Panc1 (cell line): ENCODE results near the gene CEND1. TPM values are rescaled to one million over a fixed set of nuclear protein-coding genes. Genes with fewer than 3 reads are reported as not detected.

Experiments used
- ATAC-seq: fragments of 200-7000 bp; cut with Tn5 transposase; 2 replicates; pipeline ENCODE4 v1.9.1; 2020; ENCODE audit warnings: mild to moderate bottlenecking, moderate library complexity
- BruUV-seq: library from RNA; stranded (reverse); fragments of 400-500 nt; replicated peaks from 2 replicates; lab custom pipeline; 2021; lab: Mats Ljungman, UMichigan
- CTCF ChIA-PET: fragments of 300-600 bp; sonication (Branson Sonifier 250); formaldehyde crosslinking; loops from one replicate; lab custom pipeline; 2022; ENCODE audit warnings: antibody characterized with exemption; lab: Charles Lee
- POLR2A ChIA-PET: fragments of 300-600 bp; sonication (Branson Sonifier 250); formaldehyde crosslinking; loops from one replicate; lab custom pipeline; 2022; ENCODE audit warnings: antibody characterized with exemption; lab: Charles Lee
- DNase-seq: peaks from one replicate; pipeline ENCODE4 v3.0.0-alpha.2; 2010; ENCODE audit warnings: low read depth, low spot score
- H3K27ac ChIP-seq: 2 replicates; pipeline ENCODE4 v1.5.1; 2011; ENCODE audit warnings: mild to moderate bottlenecking, low read length, inconsistent platforms
- H3K27me3 ChIP-seq: fragments of 200-500 bp; sonication (Bioruptor generic); 2 replicates; pipeline ENCODE4 v1.6.0; 2014; ENCODE audit warnings: low read length, inconsistent platforms; ENCODE audit not compliant: control insufficient read depth, insufficient read depth
- H3K36me3 ChIP-seq: fragments of 200-500 bp; sonication (Bioruptor generic); 2 replicates; pipeline ENCODE4 v1.5.1; 2014; ENCODE audit warnings: inconsistent platforms, mild to moderate bottlenecking, low read length, moderate library complexity; ENCODE audit not compliant: control insufficient read depth, insufficient read depth
- H3K4me1 ChIP-seq: 2 replicates; pipeline ENCODE4 v1.5.1; 2011; ENCODE audit warnings: inconsistent platforms, mild to moderate bottlenecking, low read length, moderate library complexity; ENCODE audit not compliant: control insufficient read depth, insufficient read depth
- H3K4me3 ChIP-seq, 2 experiments: 2 replicates each; pipeline ENCODE4 v1.5.1; 2011 to 2012; ENCODE audit warnings: low read depth in 2 of 2, low read length in 2 of 2, mild to moderate bottlenecking in 2 of 2, inconsistent platforms in 1 of 2, moderate library complexity in 1 of 2
- H3K9me3 ChIP-seq: fragments of 200-500 bp; sonication (Bioruptor generic); 2 replicates; pipeline ENCODE4 v1.5.1; 2014; ENCODE audit warnings: low read depth, mild to moderate bottlenecking, inconsistent platforms, low read length, moderate library complexity; ENCODE audit not compliant: control insufficient read depth, insufficient read depth
- CTCF ChIP-seq: fragments of 450-650 bp; IDR thresholded peaks from 2 replicates; pipeline ENCODE4 v1.5.1; 2017; ENCODE audit warnings: mild to moderate bottlenecking
- POLR2AphosphoS5 ChIP-seq: IDR thresholded peaks from 2 replicates; pipeline ENCODE4 v1.6.1; 2012; ENCODE audit warnings: mild to moderate bottlenecking, low read depth, low read length, moderate library complexity
- REST ChIP-seq, 2 experiments: IDR thresholded peaks; 2 replicates each; pipeline ENCODE4 v1.6.1; 2011 to 2012; ENCODE audit warnings: low read depth in 2 of 2, control low read depth in 1 of 2, low read length in 1 of 2, mild to moderate bottlenecking in 1 of 2, moderate library complexity in 1 of 2; ENCODE audit not compliant: insufficient read depth in 1 of 2
- SIN3A ChIP-seq: IDR thresholded peaks from 2 replicates; pipeline ENCODE4 v1.6.1; 2012; ENCODE audit warnings: low read depth, mild to moderate bottlenecking, low read length, moderate library complexity, borderline replicate concordance; ENCODE audit not compliant: insufficient read depth
- TCF7L2 ChIP-seq: IDR thresholded peaks from 2 replicates; pipeline ENCODE4 v1.6.1; 2011; ENCODE audit warnings: mild to moderate bottlenecking, low read depth, low read length, inconsistent platforms
- in situ Hi-C: cut with HindIII; loops from 2 replicates; pipeline ENCODE4 v1.10.0; 2016; ENCODE audit warnings: low sequenced_read_pairs, low pct_unique_long_range_greater_than_20kb
- intact Hi-C: fragments of 100-400 bp; cut with micrococcal nuclease; formaldehyde crosslinking; loops from one replicate; pipeline ENCODE4 v1.10.0; 2022; ENCODE audit not compliant: unreplicated experiment
- total RNA-seq: library from RNA; stranded (reverse); gene quantifications from one replicate; pipeline ENCODE4 v1.2.1, GENCODE V29; 2021; ENCODE audit not compliant: unreplicated experiment

CEND1 gene
- total RNA-seq, 1 experiment from 2014 or later, result 15.9 TPM

GRCh38 chr11:764322-765024 is 25.4 kb downstream of the CEND1 start:
- TF ChIP-seq TCF7L2, result no peak
- TF ChIP-seq POLR2AphosphoS5, result peak; percentile 76
- TF ChIP-seq REST (IDR thresholded peaks at IDR 0.05; ENCODE audit: insufficient read depth in 1 of 2, low read depth in 2 of 2, low read length in 1 of 2), result no peak
- 0 out of 2 replicates have a peak, but pooled peaks have one; percentile 21 for TF ChIP-seq SIN3A
- TF ChIP-seq CTCF, result no peak
- Histone ChIP-seq H3K27ac (no peak overlapping the region), H3K27me3 (no peaks in the 10 kb centered on the region), H3K4me1 (peaks cover 25% of the 10 kb centered on the region), H3K4me3 (no peak overlapping the region), H3K9me3 (no peaks in the 10 kb centered on the region), H3K36me3 (peaks cover 6% of the 10 kb centered on the region; the same call in 1 of the 2 replicates)
- ChIA-PET CTCF (no interaction called here), POLR2A (interaction anchor here (0.6 kb wide), 1 partner anchor 564 kb away, joined by 5 read pairs; no protein-coding TSS in a partner anchor)
- no TSS peak for BruUV-seq
- ATAC-seq (peak; percentile 5; the same call in 1 of the 2 replicates), DNase-seq (no peak)
- in situ Hi-C loops, result no loop called here
- intact Hi-C loops, result loop anchor here (2.0 kb wide), 1 partner anchor 68 kb away; no protein-coding TSS in a partner anchor

DNA sequence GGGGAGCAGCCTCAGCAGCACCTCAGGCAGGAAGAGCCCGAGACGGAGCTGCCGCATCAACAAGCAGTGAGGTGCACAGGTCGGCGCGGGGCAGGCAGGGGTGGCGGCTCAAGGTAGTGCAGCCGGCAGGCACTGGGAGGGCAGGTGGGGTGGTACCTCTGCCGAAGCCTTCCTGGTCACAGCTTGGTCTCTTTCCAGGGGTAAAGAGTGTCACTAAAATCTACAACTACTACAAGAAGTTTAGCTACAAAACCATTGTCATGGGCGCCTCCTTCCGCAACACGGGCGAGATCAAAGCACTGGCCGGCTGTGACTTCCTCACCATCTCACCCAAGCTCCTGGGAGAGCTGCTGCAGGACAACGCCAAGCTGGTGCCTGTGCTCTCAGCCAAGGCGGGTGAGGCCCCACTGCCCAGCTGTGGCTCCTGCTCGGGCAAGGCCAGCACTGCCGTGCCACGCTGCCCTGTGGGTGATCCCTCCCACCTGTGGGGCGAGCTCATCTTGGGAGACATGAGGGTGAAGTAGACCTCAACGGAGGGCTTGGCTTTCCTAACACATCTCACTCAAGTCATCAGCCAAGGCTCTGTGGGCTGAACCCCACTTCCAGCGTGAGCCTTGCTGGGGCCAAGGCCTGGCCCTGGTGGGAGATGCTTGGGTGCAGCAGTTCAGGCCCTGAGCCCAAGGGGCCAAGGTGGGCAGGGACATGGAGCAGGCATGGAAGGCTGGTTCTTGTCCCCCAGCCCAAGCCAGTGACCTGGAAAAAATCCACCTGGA is 26.2 kb downstream of the CEND1 start:
- Histone ChIP-seq H3K36me3 (peaks cover 3% of the 10 kb centered on the region; the same call in 1 of the 2 replicates), H3K27ac (no peak overlapping the region), H3K4me3 (no peak overlapping the region), H3K9me3 (no peaks in the 10 kb centered on the region), H3K4me1 (peaks cover 25% of the 10 kb centered on the region), H3K27me3 (no peaks in the 10 kb centered on the region)
- no TSS peak for BruUV-seq
- DNase-seq (no peak), ATAC-seq (peak; percentile 16)
- TF ChIP-seq TCF7L2 (peak; percentile 94), REST (IDR thresholded peaks at IDR 0.05; ENCODE audit: insufficient read depth in 1 of 2, low read depth in 2 of 2, low read length in 1 of 2) (no peak), POLR2AphosphoS5 (peak; percentile 16), CTCF (no peak), SIN3A (no peak)
- intact Hi-C loops (loop anchor here (2.0 kb wide), 1 partner anchor 67 kb away; no protein-coding TSS in a partner anchor), in situ Hi-C loops (no loop called here)
- POLR2A ChIA-PET, result interaction anchor here (0.6 to 1.3 kb wide), 2 partner anchors 16 to 565 kb away, joined by 3 to 5 read pairs; partner anchors contain the start of gene TALDO1
- CTCF ChIA-PET, result interaction anchor here (0.6 to 0.7 kb wide), 3 partner anchors 24 to 202 kb away, joined by 3 to 6 read pairs (median 3); no protein-coding TSS in a partner anchor
